AG04450 (cell line): ENCODE data around the gene GPR152. TPM values are rescaled to one million over a fixed set of nuclear protein-coding genes. Genes with fewer than 3 reads are reported as not detected.

Experiments
- CTCF ChIA-PET: fragments of 300-600, 350-600 bp; formaldehyde crosslinking; extraction: SDS; loops from one replicate; lab custom pipeline; 2022; ENCODE audit warnings: antibody characterized with exemption, inconsistent platforms; lab: Charles Lee
- POLR2A ChIA-PET: fragments of 350-600 bp; formaldehyde crosslinking; extraction: SDS; loops from one replicate; lab custom pipeline; 2021; ENCODE audit warnings: antibody characterized with exemption, inconsistent platforms; lab: Yijun Ruan, JAX
- DNase-seq: peaks from one replicate; pipeline ENCODE4 v3.0.0-alpha.2; 2011; ENCODE audit warnings: low read depth, low spot score
- H3K27ac ChIP-seq: one replicate; pipeline ENCODE4 v1.5.1; 2012; ENCODE audit warnings: low read depth, low read length, control low read depth
- H3K27me3 ChIP-seq: one replicate; pipeline ENCODE4 v1.6.0; 2012; ENCODE audit warnings: low read length; ENCODE audit not compliant: control insufficient read depth, insufficient read depth
- H3K4me3 ChIP-seq: 2 replicates; pipeline ENCODE4 v1.5.1; 2011; ENCODE audit warnings: mild to moderate bottlenecking, low read depth, low read length, control low read depth
- H3K9me3 ChIP-seq: 2 replicates; pipeline ENCODE4 v1.5.1; 2012; ENCODE audit warnings: low read length; ENCODE audit not compliant: control insufficient read depth, insufficient read depth
- CTCF ChIP-seq: IDR thresholded peaks from 2 replicates; pipeline ENCODE4 v1.5.1; 2011; ENCODE audit warnings: low read depth, low read length, control low read depth, inconsistent platforms
- polyA plus RNA-seq: library from polyadenylated mRNA; depleted of rRNA; stranded (reverse); fragments of >200 nt; gene quantifications from 2 replicates; pipeline ENCODE4 v1.2.3, GENCODE V29; 2011

GPR152 gene
- polyA plus RNA-seq, 1 experiment, result not detected

GRCh38 chr11:67499808-67500483 lies 47.4 kb upstream of the GPR152 start:
- no peak for DNase-seq
- TF ChIP-seq CTCF, result no peak
- CTCF ChIA-PET, result no interaction called here
- no peak overlapping the region for H3K4me3 ChIP-seq
- POLR2A ChIA-PET, result interaction anchor here (1.7 kb wide), 1 partner anchor 17 kb away, joined by 3 read pairs; the partner anchor contains the start of gene AIP
- H3K27me3 ChIP-seq, result no peaks in the 10 kb centered on the region
- H3K9me3 ChIP-seq, result no peaks in the 10 kb centered on the region; the same call in 1 of the 2 replicates
- H3K27ac ChIP-seq, result no peak overlapping the region

- TF ChIP-seq CTCF, result no peak
- POLR2A ChIA-PET, result interaction anchor here (1.7 kb wide), 1 partner anchor 16 kb away, joined by 3 read pairs; the partner anchor contains the start of gene AIP
- H3K4me3 ChIP-seq, result no peak overlapping the region
- no peak for DNase-seq
- H3K27ac ChIP-seq, result no peak overlapping the region
- no peaks in the 10 kb centered on the region for H3K27me3 ChIP-seq
- H3K9me3 ChIP-seq, result no peaks in the 10 kb centered on the region; the same call in 1 of the 2 replicates
- CTCF ChIA-PET, result no interaction called here
Measured at GRCh38 chr11:67498544-67498972, 46.0 kb upstream of the GPR152 start.

GRCh38 chr11:67497656-67498291 lies 45.2 kb upstream of the GPR152 start:
- DNase-seq, result no peak
- Histone ChIP-seq H3K27ac (no peak overlapping the region), H3K4me3 (no peak overlapping the region), H3K9me3 (no peaks in the 10 kb centered on the region; the same call in 1 of the 2 replicates), H3K27me3 (no peaks in the 10 kb centered on the region)
- ChIA-PET CTCF (no interaction called here), POLR2A (interaction anchor here (1.7 kb wide), 1 partner anchor 15 kb away, joined by 3 read pairs; the partner anchor contains the start of gene AIP)
- TF ChIP-seq CTCF, result no peak

GRCh38 chr11:67496113-67496512 lies 43.6 kb upstream of the GPR152 start:
- no peak overlapping the region for H3K27ac ChIP-seq
- ChIA-PET POLR2A (no interaction called here), CTCF (no interaction called here)
- H3K4me3 ChIP-seq, result no peak overlapping the region
- no peaks in the 10 kb centered on the region for H3K27me3 ChIP-seq
- no peak for TF ChIP-seq CTCF
- DNase-seq, result no peak
- H3K9me3 ChIP-seq, result no peaks in the 10 kb centered on the region; the same call in 1 of the 2 replicates
